Heart left ventricle (tissue), 13 donors: ENCODE measurements around the gene PRXL2B.

Source experiments
- POLR2A ChIP-seq, 2 donors: fragments of 450-650 bp; IDR thresholded peaks; one replicate each; pipeline ENCODE4 v1.6.1; 2017; ENCODE audit warnings: antibody characterized with exemption in 2 of 2, mild to moderate bottlenecking in 2 of 2, moderate library complexity in 2 of 2
- TF ChIP-seq, protein P1 (sequence below), 12 donors: fragments of 200-600 bp; sonication (generic) in 4 of 12; IDR thresholded peaks; one replicate each; pipeline versions ENCODE4 v1.5.0 to v1.8.0; 2018 to 2022; ENCODE audit warnings: antibody characterized with exemption in 12 of 12, mild to moderate bottlenecking in 5 of 12
- donor health status: ischemic (EF 13 %, LVEDD 7.1; RV severe dilation, severe dysfunction).
- donor health status: DM: no; HTN: yes; CAD: no.
- donor health status: DM: no; HTN: no; CAD: no.
- donor health status: ischemic (EF 25% LVEDD 6.9; RV normal size, moderate dysfunction).
- donor health status: ischemic (EF 25% LVEDD 5.7; RV mildly dilated, moderate dysfunction).
- donor health status: ischemic (EF 35%, LVEDD 5.7; RV mildly dilated, moderate dysfunction).
- donor health status: nonischemic (EF 11% LVEDD 7.7; RV severe dilation, severe dysfunction).
- donor health status: DM: yes; HTN: yes; CAD: no.
- donor health status: PGD.
- donor health status: ischemic (EF 29% LVEDD 5.4; RV normal size, mild dysfunction).
- donor health status: nonischemic (EF 23%, LVEDD 6.1; RV moderate dilation, normal function).

- TF ChIP-seq, protein P1, sequence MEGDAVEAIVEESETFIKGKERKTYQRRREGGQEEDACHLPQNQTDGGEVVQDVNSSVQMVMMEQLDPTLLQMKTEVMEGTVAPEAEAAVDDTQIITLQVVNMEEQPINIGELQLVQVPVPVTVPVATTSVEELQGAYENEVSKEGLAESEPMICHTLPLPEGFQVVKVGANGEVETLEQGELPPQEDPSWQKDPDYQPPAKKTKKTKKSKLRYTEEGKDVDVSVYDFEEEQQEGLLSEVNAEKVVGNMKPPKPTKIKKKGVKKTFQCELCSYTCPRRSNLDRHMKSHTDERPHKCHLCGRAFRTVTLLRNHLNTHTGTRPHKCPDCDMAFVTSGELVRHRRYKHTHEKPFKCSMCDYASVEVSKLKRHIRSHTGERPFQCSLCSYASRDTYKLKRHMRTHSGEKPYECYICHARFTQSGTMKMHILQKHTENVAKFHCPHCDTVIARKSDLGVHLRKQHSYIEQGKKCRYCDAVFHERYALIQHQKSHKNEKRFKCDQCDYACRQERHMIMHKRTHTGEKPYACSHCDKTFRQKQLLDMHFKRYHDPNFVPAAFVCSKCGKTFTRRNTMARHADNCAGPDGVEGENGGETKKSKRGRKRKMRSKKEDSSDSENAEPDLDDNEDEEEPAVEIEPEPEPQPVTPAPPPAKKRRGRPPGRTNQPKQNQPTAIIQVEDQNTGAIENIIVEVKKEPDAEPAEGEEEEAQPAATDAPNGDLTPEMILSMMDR (IDR thresholded peaks at IDR 0.05): no peak
- TF ChIP-seq POLR2A (IDR thresholded peaks at IDR 0.05): no peak
Observed at GRCh38 chr1:2543543-2544092, 43.0 kb upstream of the PRXL2B start.
